Large intestine (tissue), 3 donors: Measurements from ENCODE around the gene DCBLD2. TPM values are rescaled to one million over a fixed set of nuclear protein-coding genes. Genes with fewer than 3 reads are reported as not detected.
"Not testable (repeated sequence)": the region's sequence is repeated elsewhere in the genome, so short reads cannot be mapped to it uniquely, and the experiment has no call there.

Source experiments
- DNase-seq, 2 donors: peaks; one replicate each; pipeline versions ENCODE4 v3.0.0 to v3.0.0-alpha.2; 2013
- H3K27ac ChIP-seq: one replicate; pipeline ENCODE4 v1.5.1; 2013; ENCODE audit warnings: low read length
- H3K27me3 ChIP-seq: 2 replicates; pipeline ENCODE4 v1.6.1; 2013; ENCODE audit warnings: low read length; ENCODE audit not compliant: control insufficient read depth, insufficient read depth
- H3K36me3 ChIP-seq: 2 replicates; pipeline ENCODE4 v1.6.1; 2013; ENCODE audit warnings: low read length; ENCODE audit not compliant: control insufficient read depth, insufficient read depth
- H3K4me1 ChIP-seq: one replicate; pipeline ENCODE4 v1.6.1; 2013; ENCODE audit warnings: low read length; ENCODE audit not compliant: control insufficient read depth, insufficient read depth
- H3K4me3 ChIP-seq: one replicate; pipeline ENCODE4 v1.5.1; 2013; ENCODE audit warnings: low read length
- H3K9me3 ChIP-seq: one replicate; pipeline ENCODE4 v1.6.1; 2013; ENCODE audit warnings: mild to moderate bottlenecking, low read depth, low read length, moderate library complexity; ENCODE audit not compliant: control insufficient read depth
- WGBS: methylation state at CpG from one replicate; pipeline ENCODE4 v1.1.5; 2013; ENCODE audit warnings: low lambda C conversion rate; ENCODE audit not compliant: insufficient coverage; 5-methylcytosine and 5-hydroxymethylcytosine counted together
- polyA plus RNA-seq: library from polyadenylated mRNA; unstranded; fragments of 120-200 nt; gene quantifications from one replicate; pipeline ENCODE4 v1.2.1, GENCODE V29; 2013

The DCBLD2 gene
- polyA plus RNA-seq, 1 donor, result 15.7 TPM

DNA sequence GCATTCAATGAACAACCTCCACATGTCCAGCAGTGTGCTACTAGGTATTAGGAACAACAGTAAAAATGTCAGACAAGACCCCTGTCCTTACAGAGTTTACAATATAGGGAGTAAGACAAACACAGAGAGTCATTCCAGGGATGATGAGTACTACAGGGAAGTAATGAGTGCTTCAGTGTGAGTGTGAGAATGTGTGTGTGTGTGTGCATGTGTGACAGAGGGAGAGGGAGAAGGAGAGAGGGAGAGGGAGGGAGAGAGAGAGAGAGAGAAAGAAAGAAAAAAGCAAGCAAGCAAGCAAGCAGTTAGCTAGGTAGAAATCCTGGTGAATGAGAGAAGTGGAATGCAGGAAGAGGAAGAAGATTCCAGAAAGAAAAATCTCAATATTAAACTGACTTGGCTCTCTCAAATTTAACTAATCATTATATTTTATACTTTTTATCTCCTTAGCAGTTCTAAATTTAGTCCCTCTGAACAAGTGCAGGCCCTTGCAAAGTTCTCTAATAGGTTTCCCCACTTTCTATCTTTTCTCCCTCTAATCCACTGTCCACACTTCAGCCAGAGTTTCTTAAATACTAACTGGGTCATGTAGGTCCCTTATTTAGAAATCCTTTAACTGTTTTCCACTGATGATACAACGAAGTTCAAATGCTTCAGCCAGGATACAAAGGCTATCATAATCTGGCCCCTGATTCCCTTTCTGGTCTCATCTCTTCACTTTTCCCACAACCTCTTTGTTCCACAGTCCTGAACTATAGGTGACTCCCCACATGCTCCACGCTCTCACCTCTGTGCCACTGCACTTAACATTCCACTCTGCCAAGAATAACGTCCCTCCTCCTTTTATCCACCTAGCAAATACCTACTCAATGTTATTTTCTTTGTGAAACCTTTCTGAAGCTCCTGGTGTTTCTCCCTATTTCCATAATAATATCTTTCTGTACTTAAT, 10.3 kb downstream of the DCBLD2 start:
- DNase-seq, result no peak
- WGBS, result 70% methylated on average over 2 of the region's 3 CpGs
- Histone ChIP-seq H3K4me1 (no peaks in the 10 kb centered on the region), H3K36me3 (no peaks in the 10 kb centered on the region), H3K4me3 (no peak overlapping the region), H3K27me3 (no peaks in the 10 kb centered on the region), H3K9me3 (no peaks in the 10 kb centered on the region), H3K27ac (no peak overlapping the region)

DNA sequence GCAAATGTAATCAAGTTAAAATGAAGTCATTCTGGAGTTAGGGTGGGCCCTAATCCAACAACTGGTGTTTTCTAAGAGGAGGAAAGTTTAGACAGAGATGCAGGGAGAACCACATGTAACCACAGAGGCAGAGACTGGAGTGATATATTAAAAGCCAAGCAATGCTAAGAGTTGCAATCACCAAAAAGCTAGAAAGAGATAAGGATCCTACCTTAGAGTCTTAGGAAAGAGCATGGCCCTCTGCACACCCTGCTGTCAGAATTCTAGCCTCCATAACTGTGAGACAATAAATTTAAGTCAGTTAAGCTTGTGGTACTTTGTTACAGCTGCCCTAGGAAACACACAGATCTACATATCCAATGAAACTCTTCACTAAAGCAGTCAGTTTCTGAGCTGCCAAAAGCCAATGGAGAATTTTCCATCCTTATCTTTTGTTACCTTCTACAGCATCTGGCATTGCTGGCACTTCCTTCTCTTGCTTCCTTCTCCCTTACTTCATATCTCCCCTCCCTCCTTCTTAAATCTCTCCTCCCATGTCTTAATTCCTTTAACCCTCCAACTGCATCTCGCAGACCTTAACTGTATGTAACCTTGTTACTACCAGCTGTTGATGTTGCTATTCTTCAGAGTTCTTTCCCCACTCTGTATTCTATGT, 11.2 kb downstream of the DCBLD2 start:
- DNase-seq, result no peak
- H3K36me3 ChIP-seq, result no peaks in the 10 kb centered on the region
- H3K27me3 ChIP-seq, result no peaks in the 10 kb centered on the region
- no peaks in the 10 kb centered on the region for H3K9me3 ChIP-seq
- H3K27ac ChIP-seq, result no peak overlapping the region
- no peaks in the 10 kb centered on the region for H3K4me1 ChIP-seq
- WGBS, result 91% methylated on average over 1 of the region's 1 CpG
- no peak overlapping the region for H3K4me3 ChIP-seq

DNA sequence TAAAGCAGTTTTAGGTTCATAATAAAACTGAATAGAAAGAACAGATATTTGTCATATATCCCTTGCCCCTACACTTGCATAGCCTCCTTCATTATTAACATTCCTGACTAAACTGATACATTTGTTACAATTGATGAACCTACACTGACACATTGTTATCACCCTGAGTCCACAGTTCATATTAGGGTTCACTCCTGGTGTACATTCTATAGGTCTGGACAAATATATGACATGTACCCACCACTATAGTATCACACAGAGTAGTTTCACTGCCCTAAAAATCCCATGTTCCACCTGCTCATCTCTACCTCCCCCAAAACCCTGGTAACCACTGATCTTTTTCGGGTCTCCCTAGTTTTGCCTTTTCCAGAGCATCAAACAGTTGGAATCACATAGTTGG, 13.8 kb downstream of the DCBLD2 start:
- H3K9me3 ChIP-seq, result no peaks in the 10 kb centered on the region
- no peaks in the 10 kb centered on the region for H3K27me3 ChIP-seq
- WGBS, result no CpG with 5 or more reads among the region's 1 CpG
- H3K4me3 ChIP-seq, result no peak overlapping the region
- no peak for DNase-seq
- no peak overlapping the region for H3K27ac ChIP-seq
- no peaks in the 10 kb centered on the region for H3K36me3 ChIP-seq
- no peaks in the 10 kb centered on the region for H3K4me1 ChIP-seq

DNA sequence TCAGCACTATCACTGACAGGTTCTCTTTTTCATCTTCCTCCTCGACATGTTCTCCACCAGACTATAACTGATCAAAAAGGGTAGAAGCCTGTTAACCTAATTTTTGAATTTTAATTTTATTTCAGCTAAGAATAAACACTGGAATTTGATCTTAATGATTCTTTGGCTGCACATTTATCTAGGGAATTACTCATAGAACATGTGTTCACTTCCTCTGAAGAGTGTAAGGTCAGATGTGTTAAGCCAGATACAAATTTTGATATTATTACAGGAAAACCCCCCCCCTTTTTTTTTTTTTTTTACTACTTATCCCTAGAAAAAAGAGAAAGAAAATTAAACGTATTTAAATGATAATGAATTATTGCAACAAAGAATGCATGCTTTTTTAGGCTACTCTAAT, 15.0 kb downstream of the DCBLD2 start:
- H3K4me1 ChIP-seq, result no peaks in the 10 kb centered on the region
- H3K4me3 ChIP-seq, result no peak overlapping the region
- DNase-seq, result no peak
- no peaks in the 10 kb centered on the region for H3K27me3 ChIP-seq
- 90% methylated on average over 2 of the region's 2 CpGs for WGBS
- H3K27ac ChIP-seq, result no peak overlapping the region
- no peaks in the 10 kb centered on the region for H3K36me3 ChIP-seq
- H3K9me3 ChIP-seq, result no peaks in the 10 kb centered on the region

DNA sequence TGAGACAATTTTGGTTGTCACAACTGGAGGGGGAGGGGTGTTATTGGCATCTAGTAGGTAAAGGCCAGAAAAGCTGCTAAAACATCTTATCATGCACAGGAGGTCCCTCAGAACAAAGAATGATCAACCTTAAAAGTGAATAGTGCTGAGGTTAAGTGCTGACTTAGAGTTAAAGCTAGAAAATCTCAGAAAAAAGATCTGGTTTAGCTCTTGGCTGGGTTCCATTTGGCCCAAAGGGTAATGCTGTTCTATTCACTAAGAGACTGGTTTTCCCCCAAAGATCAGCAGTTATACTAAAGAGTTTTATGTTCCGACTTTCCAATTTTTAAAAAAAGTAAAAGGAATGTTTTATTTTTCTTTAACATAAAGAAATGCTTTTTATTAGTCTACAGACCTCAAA, 15.6 kb downstream of the DCBLD2 start:
- WGBS, result 88% methylated on average over 1 of the region's 1 CpG
- Histone ChIP-seq H3K4me3 (no peak overlapping the region), H3K9me3 (no peaks in the 10 kb centered on the region), H3K27me3 (no peaks in the 10 kb centered on the region), H3K36me3 (peaks cover 1% of the 10 kb centered on the region), H3K4me1 (no peaks in the 10 kb centered on the region), H3K27ac (no peak overlapping the region)
- no peak for DNase-seq

DNA sequence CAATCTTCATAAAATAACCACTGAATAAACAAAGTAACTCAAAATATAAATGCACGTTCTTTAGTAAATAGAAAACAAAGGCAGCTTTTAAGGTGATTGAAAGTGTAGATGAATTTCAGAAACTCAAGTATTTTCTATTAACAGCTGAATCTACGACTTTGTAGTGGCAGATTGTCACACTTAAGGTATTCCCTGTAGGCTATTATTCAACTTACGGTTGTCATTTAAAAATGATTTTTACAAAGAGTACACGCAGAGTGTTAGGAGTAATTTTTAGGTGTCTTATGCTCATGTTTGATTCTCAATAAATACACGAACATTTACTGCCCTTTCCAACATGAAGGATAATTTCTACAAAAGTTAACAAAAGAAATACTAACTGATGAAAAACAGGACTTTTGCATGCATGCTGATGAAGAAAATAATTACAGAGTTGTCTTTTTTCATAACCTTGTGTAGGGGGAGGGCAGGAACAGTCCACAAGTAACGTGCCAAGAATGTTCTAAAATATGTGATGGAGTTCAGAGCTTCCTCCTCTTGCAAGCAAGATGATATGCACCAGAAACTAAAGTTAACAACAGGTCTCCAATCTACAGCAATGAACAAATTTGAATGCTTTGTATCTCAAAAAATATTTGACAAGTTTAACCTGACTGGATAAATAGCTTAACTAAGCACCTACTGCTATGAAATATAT, 16.7 kb downstream of the DCBLD2 start:
- no peak overlapping the region for H3K4me3 ChIP-seq
- no peaks in the 10 kb centered on the region for H3K4me1 ChIP-seq
- no peaks in the 10 kb centered on the region for H3K9me3 ChIP-seq
- 77% methylated on average over 4 of the region's 6 CpGs for WGBS
- H3K36me3 ChIP-seq, result peaks cover 9% of the 10 kb centered on the region
- no peaks in the 10 kb centered on the region for H3K27me3 ChIP-seq
- no peak overlapping the region for H3K27ac ChIP-seq
- no peak for DNase-seq

GRCh38 chr3:98882614-98883333, 18.7 kb downstream of the DCBLD2 start:
- not testable (repeated sequence) for H3K4me1 ChIP-seq, H3K27ac ChIP-seq, H3K9me3 ChIP-seq, DNase-seq, H3K27me3 ChIP-seq, H3K4me3 ChIP-seq
- WGBS, result 100% methylated on average over 1 of the region's 5 CpGs
- H3K36me3 ChIP-seq, result peaks cover 11% of the 10 kb centered on the region

DNA sequence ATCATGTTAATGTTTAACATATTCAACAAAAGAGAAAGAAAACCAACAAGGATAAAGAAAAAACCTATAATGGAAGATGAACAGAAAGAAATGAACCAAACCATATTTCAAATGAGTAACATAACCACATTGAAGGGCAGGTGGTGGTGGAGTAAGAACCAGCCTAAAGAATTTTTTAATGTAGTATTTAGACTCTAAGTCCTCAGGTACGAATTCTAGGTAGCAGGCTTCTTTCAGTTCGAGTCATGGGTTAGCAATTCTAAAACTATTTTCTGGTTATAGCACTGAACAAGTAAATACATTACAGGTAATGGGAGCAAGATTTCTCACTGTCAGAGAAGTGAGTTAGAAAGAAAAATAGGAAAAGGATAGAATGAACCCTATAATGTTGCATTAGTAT, 24.4 kb downstream of the DCBLD2 start:
- H3K27ac ChIP-seq, result no peak overlapping the region
- no peak for DNase-seq
- no peak overlapping the region for H3K4me3 ChIP-seq
- H3K36me3 ChIP-seq, result peaks cover 11% of the 10 kb centered on the region
- H3K27me3 ChIP-seq, result no peaks in the 10 kb centered on the region
- no peaks in the 10 kb centered on the region for H3K9me3 ChIP-seq
- H3K4me1 ChIP-seq, result no peaks in the 10 kb centered on the region
- WGBS, result no CpG with 5 or more reads among the region's 2 CpGs

GRCh38 chr3:98875535-98875934, 26.0 kb downstream of the DCBLD2 start:
- no peak overlapping the region for H3K4me3 ChIP-seq
- H3K27me3 ChIP-seq, result no peaks in the 10 kb centered on the region
- H3K4me1 ChIP-seq, result no peaks in the 10 kb centered on the region
- no peaks in the 10 kb centered on the region for H3K9me3 ChIP-seq
- no peak overlapping the region for H3K27ac ChIP-seq
- DNase-seq, result no peak
- WGBS, result no CpG with 5 or more reads among the region's 3 CpGs
- H3K36me3 ChIP-seq, result peaks cover 7% of the 10 kb centered on the region
